HEK293 (cell line): ENCODE data around the gene RIPOR3.

Experiments
- GLI2 ChIP-seq: fragments of 450-650 bp; formaldehyde crosslinking; IDR thresholded peaks from 2 replicates; pipeline ENCODE4; 2017; ENCODE audit warnings: missing biosample characterization, missing genetic modification characterization, low read depth, borderline replicate concordance
- ZNF138 ChIP-seq: fragments of 450-650 bp; formaldehyde crosslinking; IDR thresholded peaks from 2 replicates; pipeline ENCODE4 v1.5.1; 2016; ENCODE audit warnings: missing biosample characterization, missing genetic modification characterization, borderline replicate concordance
- ZNF174 ChIP-seq: fragments of 450-650 bp; formaldehyde crosslinking; IDR thresholded peaks from 2 replicates; pipeline ENCODE4 v1.5.0; 2017; ENCODE audit warnings: missing biosample characterization, mild to moderate bottlenecking, missing genetic modification characterization
- ZNF2 ChIP-seq: fragments of 450-650 bp; formaldehyde crosslinking; IDR thresholded peaks from 2 replicates; pipeline ENCODE4 v1.5.1; 2016; ENCODE audit warnings: missing biosample characterization, missing genetic modification characterization
- ZNF23 ChIP-seq: fragments of 450-650 bp; formaldehyde crosslinking; IDR thresholded peaks from 2 replicates; pipeline ENCODE4 v1.5.1; 2016; ENCODE audit warnings: missing biosample characterization, missing genetic modification characterization, borderline replicate concordance
- ZNF24 ChIP-seq: fragments of 450-650 bp; formaldehyde crosslinking; IDR thresholded peaks from 2 replicates; pipeline ENCODE4 v1.5.1; 2016; ENCODE audit warnings: missing biosample characterization, missing genetic modification characterization
- ZNF266 ChIP-seq: fragments of 450-650 bp; formaldehyde crosslinking; IDR thresholded peaks from 2 replicates; pipeline ENCODE4 v1.5.1; 2016; ENCODE audit warnings: missing biosample characterization, missing genetic modification characterization, low read depth
- ZNF274 ChIP-seq, 2 experiments: fragments of 200-500 bp in 1 of 2; fragments of 450-650 bp in 1 of 2; sonication (Bioruptor generic) in 1 of 2; formaldehyde crosslinking in 1 of 2; IDR thresholded peaks; 2 replicates each; pipeline versions ENCODE4 v1.5.1 to v1.6.1; 2014 to 2016; ENCODE audit warnings: borderline replicate concordance in 1 of 2, inconsistent platforms in 1 of 2, low read length in 1 of 2, missing biosample characterization in 1 of 2, missing genetic modification characterization in 1 of 2
- ZNF529 ChIP-seq: fragments of 450-650 bp; formaldehyde crosslinking; IDR thresholded peaks from 2 replicates; pipeline ENCODE4 v1.5.1; 2017; ENCODE audit warnings: missing genetic modification characterization, missing biosample characterization; ENCODE audit not compliant: insufficient replicate concordance
- ZNF530 ChIP-seq: fragments of 450-650 bp; formaldehyde crosslinking; IDR thresholded peaks from 2 replicates; pipeline ENCODE4 v1.5.1; 2016; ENCODE audit warnings: low read depth, missing biosample characterization, missing genetic modification characterization
- ZNF600 ChIP-seq: fragments of 450-650 bp; formaldehyde crosslinking; IDR thresholded peaks from 2 replicates; pipeline ENCODE4 v1.5.1; 2016; ENCODE audit warnings: missing biosample characterization, missing genetic modification characterization
- ZNF624 ChIP-seq: fragments of 450-650 bp; formaldehyde crosslinking; IDR thresholded peaks from 2 replicates; pipeline ENCODE4 v1.5.1; 2017; ENCODE audit warnings: missing biosample characterization, missing genetic modification characterization
- ZNF654 ChIP-seq: fragments of 450-650 bp; formaldehyde crosslinking; IDR thresholded peaks from 2 replicates; pipeline ENCODE4 v1.5.1; 2016; ENCODE audit warnings: low read depth, missing biosample characterization, missing genetic modification characterization
- ZNF664 ChIP-seq: fragments of 450-650 bp; formaldehyde crosslinking; IDR thresholded peaks from 2 replicates; pipeline ENCODE4 v1.5.1; 2016; ENCODE audit warnings: missing biosample characterization, missing genetic modification characterization
- ZNF677 ChIP-seq: fragments of 450-650 bp; IDR thresholded peaks from 2 replicates; pipeline ENCODE4 v1.5.0; 2018; ENCODE audit warnings: missing biosample characterization, mild to moderate bottlenecking, missing genetic modification characterization, moderate library complexity
- ZNF843 ChIP-seq: fragments of 450-650 bp; formaldehyde crosslinking; IDR thresholded peaks from 2 replicates; pipeline ENCODE4 v1.5.1; 2016; ENCODE audit warnings: missing biosample characterization, missing genetic modification characterization
- TF ChIP-seq, protein P1 (sequence below): fragments of 450-650 bp; formaldehyde crosslinking; IDR thresholded peaks from 2 replicates; pipeline ENCODE4 v1.5.1; 2017; ENCODE audit warnings: missing biosample characterization, missing genetic modification characterization
- TF ChIP-seq, protein P2 (sequence below): fragments of 450-650 bp; formaldehyde crosslinking; optimal IDR thresholded peaks from 2 replicates; pipeline ENCODE3; 2016; ENCODE audit warnings: missing biosample characterization, mild to moderate bottlenecking, missing genetic modification characterization
- TF ChIP-seq, protein P3 (sequence below): fragments of 450-650 bp; formaldehyde crosslinking; IDR thresholded peaks from 2 replicates; pipeline ENCODE4 v1.5.1; 2016; ENCODE audit warnings: missing biosample characterization, missing genetic modification characterization
- TF ChIP-seq, protein P4 (sequence below): fragments of 450-650 bp; formaldehyde crosslinking; IDR thresholded peaks from 2 replicates; pipeline ENCODE4 v1.5.1; 2016; ENCODE audit warnings: missing biosample characterization, missing genetic modification characterization
- TF ChIP-seq, protein P5 (sequence below): fragments of 450-650 bp; formaldehyde crosslinking; IDR thresholded peaks from 2 replicates; pipeline ENCODE4 v1.5.1; 2017; ENCODE audit warnings: missing biosample characterization, missing genetic modification characterization
- TF ChIP-seq, protein P6 (sequence below): fragments of 450-650 bp; formaldehyde crosslinking; IDR thresholded peaks from 2 replicates; pipeline ENCODE4 v1.5.1; 2016; ENCODE audit warnings: missing biosample characterization, missing genetic modification characterization

Gene RIPOR3

DNA sequence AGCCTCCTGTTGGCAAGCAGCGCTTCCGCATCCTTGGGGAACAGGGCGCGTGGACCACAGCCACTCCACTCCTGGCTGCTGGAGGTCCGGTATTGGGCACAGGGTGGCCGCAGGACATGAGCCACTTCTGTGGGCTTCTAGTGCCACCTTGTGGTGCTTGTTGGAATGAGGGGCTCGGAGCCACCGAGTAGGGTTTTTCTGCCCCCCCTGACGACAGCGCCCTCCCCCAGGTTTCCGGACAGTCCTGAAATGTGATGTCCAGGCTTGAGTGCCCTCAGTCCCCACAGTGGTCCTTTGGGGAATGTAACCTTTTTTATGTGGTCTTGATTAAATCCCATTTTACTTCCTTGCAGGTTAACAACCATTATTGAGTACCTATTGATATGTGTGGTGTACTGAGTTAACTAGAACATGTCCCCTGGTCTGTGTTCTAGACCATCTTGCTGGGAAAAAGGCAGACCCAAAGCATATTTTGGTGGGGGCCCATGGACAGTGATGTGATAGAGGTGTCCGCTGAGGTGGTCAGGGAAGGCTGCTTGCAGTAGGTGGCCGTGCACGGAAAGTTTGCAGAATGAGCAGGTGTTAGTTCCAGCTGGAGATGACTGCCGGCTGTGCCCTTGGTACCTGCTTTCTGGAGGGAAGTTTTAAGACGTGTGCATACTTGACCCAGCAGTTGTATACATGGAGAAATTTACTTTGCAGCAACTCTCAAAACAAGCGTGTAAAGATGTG lies 111.2 kb downstream of the RIPOR3 start (continued):
- TF ChIP-seq ZNF266 (tag by site-specific recombination) (no peak), ZNF274 (IDR thresholded peaks at IDR 0.05; ENCODE audit: low read length) (no peak), ZNF274 (tag by site-specific recombination; IDR thresholded peaks at IDR 0.05; ENCODE audit: borderline replicate concordance) (no peak), ZNF24 (tag by site-specific recombination) (no peak), ZNF843 (tag by site-specific recombination) (no peak), ZNF530 (tag by site-specific recombination) (no peak), ZNF677 (no peak), ZNF664 (no peak), ZNF624 (no peak), ZNF529 (tag by site-specific recombination) (no peak), ZNF600 (tag by site-specific recombination) (0 out of 2 replicates have a peak, but pooled peaks have one; percentile 9), GLI2 (tag by site-specific recombination) (no peak), ZNF174 (tag by site-specific recombination) (no peak), ZNF654 (tag by site-specific recombination) (peak; percentile 85), ZNF23 (tag by site-specific recombination) (no peak), ZNF2 (0 out of 2 replicates have a peak, but pooled peaks have one; percentile 35), ZNF138 (tag by site-specific recombination) (no peak)
- TF ChIP-seq, protein P1, sequence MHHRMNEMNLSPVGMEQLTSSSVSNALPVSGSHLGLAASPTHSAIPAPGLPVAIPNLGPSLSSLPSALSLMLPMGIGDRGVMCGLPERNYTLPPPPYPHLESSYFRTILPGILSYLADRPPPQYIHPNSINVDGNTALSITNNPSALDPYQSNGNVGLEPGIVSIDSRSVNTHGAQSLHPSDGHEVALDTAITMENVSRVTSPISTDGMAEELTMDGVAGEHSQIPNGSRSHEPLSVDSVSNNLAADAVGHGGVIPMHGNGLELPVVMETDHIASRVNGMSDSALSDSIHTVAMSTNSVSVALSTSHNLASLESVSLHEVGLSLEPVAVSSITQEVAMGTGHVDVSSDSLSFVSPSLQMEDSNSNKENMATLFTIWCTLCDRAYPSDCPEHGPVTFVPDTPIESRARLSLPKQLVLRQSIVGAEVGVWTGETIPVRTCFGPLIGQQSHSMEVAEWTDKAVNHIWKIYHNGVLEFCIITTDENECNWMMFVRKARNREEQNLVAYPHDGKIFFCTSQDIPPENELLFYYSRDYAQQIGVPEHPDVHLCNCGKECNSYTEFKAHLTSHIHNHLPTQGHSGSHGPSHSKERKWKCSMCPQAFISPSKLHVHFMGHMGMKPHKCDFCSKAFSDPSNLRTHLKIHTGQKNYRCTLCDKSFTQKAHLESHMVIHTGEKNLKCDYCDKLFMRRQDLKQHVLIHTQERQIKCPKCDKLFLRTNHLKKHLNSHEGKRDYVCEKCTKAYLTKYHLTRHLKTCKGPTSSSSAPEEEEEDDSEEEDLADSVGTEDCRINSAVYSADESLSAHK (tag by site-specific recombination), result no peak
- TF ChIP-seq, protein P2, sequence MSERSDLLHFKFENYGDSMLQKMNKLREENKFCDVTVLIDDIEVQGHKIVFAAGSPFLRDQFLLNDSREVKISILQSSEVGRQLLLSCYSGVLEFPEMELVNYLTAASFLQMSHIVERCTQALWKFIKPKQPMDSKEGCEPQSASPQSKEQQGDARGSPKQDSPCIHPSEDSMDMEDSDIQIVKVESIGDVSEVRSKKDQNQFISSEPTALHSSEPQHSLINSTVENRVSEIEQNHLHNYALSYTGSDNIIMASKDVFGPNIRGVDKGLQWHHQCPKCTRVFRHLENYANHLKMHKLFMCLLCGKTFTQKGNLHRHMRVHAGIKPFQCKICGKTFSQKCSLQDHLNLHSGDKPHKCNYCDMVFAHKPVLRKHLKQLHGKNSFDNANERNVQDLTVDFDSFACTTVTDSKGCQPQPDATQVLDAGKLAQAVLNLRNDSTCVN (tag by site-specific recombination), result no peak
- TF ChIP-seq, protein P3, sequence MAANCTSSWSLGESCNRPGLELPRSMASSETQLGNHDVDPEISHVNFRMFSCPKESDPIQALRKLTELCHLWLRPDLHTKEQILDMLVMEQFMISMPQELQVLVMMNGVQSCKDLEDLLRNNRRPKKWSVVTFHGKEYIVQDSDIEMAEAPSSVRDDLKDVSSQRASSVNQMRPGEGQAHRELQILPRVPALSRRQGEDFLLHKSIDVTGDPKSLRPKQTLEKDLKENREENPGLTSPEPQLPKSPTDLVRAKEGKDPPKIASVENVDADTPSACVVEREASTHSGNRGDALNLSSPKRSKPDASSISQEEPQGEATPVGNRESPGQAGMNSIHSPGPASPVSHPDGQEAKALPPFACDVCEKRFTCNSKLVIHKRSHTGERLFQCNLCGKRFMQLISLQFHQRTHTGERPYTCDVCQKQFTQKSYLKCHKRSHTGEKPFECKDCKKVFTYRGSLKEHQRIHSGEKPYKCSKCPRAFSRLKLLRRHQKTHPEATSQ (tag by site-specific recombination), result no peak
- TF ChIP-seq, protein P4, sequence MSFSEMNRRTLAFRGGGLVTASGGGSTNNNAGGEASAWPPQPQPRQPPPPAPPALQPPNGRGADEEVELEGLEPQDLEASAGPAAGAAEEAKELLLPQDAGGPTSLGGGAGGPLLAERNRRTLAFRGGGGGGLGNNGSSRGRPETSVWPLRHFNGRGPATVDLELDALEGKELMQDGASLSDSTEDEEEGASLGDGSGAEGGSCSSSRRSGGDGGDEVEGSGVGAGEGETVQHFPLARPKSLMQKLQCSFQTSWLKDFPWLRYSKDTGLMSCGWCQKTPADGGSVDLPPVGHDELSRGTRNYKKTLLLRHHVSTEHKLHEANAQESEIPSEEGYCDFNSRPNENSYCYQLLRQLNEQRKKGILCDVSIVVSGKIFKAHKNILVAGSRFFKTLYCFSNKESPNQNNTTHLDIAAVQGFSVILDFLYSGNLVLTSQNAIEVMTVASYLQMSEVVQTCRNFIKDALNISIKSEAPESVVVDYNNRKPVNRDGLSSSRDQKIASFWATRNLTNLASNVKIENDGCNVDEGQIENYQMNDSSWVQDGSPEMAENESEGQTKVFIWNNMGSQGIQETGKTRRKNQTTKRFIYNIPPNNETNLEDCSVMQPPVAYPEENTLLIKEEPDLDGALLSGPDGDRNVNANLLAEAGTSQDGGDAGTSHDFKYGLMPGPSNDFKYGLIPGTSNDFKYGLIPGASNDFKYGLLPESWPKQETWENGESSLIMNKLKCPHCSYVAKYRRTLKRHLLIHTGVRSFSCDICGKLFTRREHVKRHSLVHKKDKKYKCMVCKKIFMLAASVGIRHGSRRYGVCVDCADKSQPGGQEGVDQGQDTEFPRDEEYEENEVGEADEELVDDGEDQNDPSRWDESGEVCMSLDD (tag by site-specific recombination), result no peak
- TF ChIP-seq, protein P5, sequence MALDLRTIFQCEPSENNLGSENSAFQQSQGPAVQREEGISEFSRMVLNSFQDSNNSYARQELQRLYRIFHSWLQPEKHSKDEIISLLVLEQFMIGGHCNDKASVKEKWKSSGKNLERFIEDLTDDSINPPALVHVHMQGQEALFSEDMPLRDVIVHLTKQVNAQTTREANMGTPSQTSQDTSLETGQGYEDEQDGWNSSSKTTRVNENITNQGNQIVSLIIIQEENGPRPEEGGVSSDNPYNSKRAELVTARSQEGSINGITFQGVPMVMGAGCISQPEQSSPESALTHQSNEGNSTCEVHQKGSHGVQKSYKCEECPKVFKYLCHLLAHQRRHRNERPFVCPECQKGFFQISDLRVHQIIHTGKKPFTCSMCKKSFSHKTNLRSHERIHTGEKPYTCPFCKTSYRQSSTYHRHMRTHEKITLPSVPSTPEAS (tag by site-specific recombination), result no peak
- TF ChIP-seq, protein P6, sequence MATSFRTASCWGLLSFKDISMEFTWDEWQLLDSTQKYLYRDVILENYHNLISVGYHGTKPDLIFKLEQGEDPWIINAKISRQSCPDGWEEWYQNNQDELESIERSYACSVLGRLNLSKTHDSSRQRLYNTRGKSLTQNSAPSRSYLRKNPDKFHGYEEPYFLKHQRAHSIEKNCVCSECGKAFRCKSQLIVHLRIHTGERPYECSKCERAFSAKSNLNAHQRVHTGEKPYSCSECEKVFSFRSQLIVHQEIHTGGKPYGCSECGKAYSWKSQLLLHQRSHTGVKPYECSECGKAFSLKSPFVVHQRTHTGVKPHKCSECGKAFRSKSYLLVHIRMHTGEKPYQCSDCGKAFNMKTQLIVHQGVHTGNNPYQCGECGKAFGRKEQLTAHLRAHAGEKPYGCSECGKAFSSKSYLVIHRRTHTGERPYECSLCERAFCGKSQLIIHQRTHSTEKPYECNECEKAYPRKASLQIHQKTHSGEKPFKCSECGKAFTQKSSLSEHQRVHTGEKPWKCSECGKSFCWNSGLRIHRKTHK (tag by site-specific recombination), result no peak
